ENCODE data around the gene PAX8.
"Not testable (repeated sequence)": the region's sequence is repeated elsewhere in the genome, so short reads cannot be mapped to it uniquely, and the experiment has no call there.

PAX8 gene

DNA sequence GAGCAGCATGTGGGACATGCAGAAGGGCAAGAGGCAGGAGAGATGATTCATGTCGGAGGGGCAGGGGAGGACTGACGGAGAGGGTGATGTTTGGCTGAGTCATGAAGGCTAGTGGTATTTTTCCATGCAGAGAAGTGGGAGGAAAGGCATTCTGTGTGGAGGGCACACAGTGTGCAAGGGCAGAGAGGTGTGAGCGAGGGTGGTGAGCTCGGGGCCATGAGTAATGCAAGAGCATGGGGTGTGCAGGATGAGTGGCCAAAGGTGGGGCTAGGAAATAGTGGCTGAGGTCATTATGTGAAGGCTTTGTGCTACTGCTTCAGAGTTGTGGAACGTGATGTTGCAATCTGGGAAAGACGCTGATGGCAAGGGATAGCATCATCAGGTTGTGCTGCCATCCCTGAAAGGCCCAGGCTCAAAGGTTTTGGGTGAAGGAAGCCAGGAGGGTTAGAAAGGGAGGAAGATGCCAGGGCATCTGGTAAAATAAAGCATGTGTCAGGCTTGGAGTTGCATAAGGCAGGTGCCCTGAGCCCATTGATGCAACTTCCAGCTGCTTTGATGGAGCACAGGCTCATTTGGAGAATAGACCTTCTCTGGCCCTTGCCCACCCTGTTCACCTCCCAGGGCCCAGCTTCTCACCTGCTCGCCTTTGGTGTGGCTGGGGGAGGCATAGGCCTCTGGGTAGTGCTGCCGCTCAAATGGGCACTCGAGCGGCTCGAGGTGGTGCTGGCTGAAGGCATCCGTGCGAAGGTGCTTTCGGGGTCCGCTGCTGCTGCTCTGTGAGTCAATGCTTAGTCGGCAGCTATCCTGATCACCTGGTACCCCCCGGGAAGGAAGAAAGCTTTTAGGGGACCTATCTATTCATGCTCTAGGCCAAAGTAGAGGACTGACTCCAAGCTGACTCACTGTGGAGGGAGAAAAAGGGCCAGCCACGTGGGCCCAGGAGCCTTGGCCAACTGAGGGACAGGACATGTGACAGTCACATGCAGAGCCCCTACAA lies 37.5 kb downstream of the PAX8 start:
- Histone ChIP-seq H3K27me3 (ENCODE audit: control insufficient read depth, insufficient read depth, low read length) (no peaks in the 10 kb centered on the region), H3K4me3 (ENCODE audit: low read length) (peak overlapping the region; percentile 44), H3K36me3 (ENCODE audit: insufficient read depth, low read length) (no peaks in the 10 kb centered on the region), H3K4me1 (ENCODE audit: control insufficient read depth, insufficient read depth, low read length) (peaks cover 29% of the 10 kb centered on the region), H3K4me2 (ENCODE audit: low read length) (peak overlapping the region; percentile 79), H3K9me3 (replicated peaks; ENCODE audit: low read length) (no peaks in the 10 kb centered on the region), H3K9ac (ENCODE audit: low read depth, low read length) (peak overlapping the region; percentile 78)

- no peaks in the 10 kb centered on the region for H3K27me3 ChIP-seq (ENCODE audit: control insufficient read depth, insufficient read depth, low read length)
- H3K9me3 ChIP-seq (replicated peaks; ENCODE audit: low read length), result no peaks in the 10 kb centered on the region
- peak overlapping the region; percentile 79 for H3K4me2 ChIP-seq (ENCODE audit: low read length)
- H3K4me3 ChIP-seq (ENCODE audit: low read length), result peak overlapping the region; percentile 44
- peaks cover 29% of the 10 kb centered on the region for H3K4me1 ChIP-seq (ENCODE audit: control insufficient read depth, insufficient read depth, low read length)
- H3K36me3 ChIP-seq (ENCODE audit: insufficient read depth, low read length), result no peaks in the 10 kb centered on the region
- H3K9ac ChIP-seq (ENCODE audit: low read depth, low read length), result peak overlapping the region; percentile 78
Observed at GRCh38 chr2:113240150-113240914, 38.4 kb downstream of the PAX8 start.

GRCh38 chr2:113238871-113239839 lies 39.6 kb downstream of the PAX8 start:
- Histone ChIP-seq H3K4me1 (ENCODE audit: control insufficient read depth, insufficient read depth, low read length) (peaks cover 31% of the 10 kb centered on the region), H3K9ac (ENCODE audit: low read depth, low read length) (peak overlapping the region; percentile 78), H3K9me3 (replicated peaks; ENCODE audit: low read length) (no peaks in the 10 kb centered on the region), H3K36me3 (ENCODE audit: insufficient read depth, low read length) (no peaks in the 10 kb centered on the region), H3K4me3 (ENCODE audit: low read length) (peak overlapping the region; percentile 44), H3K27me3 (ENCODE audit: control insufficient read depth, insufficient read depth, low read length) (no peaks in the 10 kb centered on the region), H3K4me2 (ENCODE audit: low read length) (peak overlapping the region; percentile 79)

DNA sequence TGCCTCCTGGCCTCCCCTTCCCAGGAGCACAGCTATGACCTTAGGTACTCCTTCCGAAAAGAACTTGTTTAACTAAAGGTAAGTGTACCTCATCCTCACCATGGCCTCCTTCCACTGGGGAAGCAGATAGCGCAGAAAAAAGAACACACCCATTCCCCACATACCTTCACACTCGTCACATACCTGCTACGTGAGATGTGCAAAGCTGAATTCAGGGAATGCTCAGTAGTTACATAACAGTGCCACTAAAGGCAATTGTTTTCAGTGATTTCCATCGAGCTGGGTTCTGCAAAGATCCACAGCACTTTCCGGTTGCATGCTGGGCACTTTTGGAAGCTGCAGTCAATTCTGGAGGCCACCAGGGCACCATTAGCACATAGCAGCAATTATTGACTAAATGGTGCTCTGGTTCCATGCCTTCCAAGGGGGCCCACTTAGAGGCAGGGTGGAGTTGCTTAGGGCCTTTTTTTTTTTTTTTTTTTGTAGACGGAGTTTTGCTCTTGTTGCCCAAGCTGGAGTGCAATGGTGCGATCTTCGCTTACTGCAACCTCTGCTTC lies 41.0 kb downstream of the PAX8 start:
- peak overlapping the region; percentile 67 for H3K4me3 ChIP-seq (ENCODE audit: low read length)
- H3K4me2 ChIP-seq (ENCODE audit: low read length), result peak overlapping the region; percentile 78
- no peaks in the 10 kb centered on the region for H3K9me3 ChIP-seq (replicated peaks; ENCODE audit: low read length)
- H3K36me3 ChIP-seq (ENCODE audit: insufficient read depth, low read length), result no peaks in the 10 kb centered on the region
- H3K4me1 ChIP-seq (ENCODE audit: control insufficient read depth, insufficient read depth, low read length), result peaks cover 37% of the 10 kb centered on the region
- H3K27me3 ChIP-seq (ENCODE audit: control insufficient read depth, insufficient read depth, low read length), result no peaks in the 10 kb centered on the region
- peak overlapping the region; percentile 71 for H3K9ac ChIP-seq (ENCODE audit: low read depth, low read length)

DNA sequence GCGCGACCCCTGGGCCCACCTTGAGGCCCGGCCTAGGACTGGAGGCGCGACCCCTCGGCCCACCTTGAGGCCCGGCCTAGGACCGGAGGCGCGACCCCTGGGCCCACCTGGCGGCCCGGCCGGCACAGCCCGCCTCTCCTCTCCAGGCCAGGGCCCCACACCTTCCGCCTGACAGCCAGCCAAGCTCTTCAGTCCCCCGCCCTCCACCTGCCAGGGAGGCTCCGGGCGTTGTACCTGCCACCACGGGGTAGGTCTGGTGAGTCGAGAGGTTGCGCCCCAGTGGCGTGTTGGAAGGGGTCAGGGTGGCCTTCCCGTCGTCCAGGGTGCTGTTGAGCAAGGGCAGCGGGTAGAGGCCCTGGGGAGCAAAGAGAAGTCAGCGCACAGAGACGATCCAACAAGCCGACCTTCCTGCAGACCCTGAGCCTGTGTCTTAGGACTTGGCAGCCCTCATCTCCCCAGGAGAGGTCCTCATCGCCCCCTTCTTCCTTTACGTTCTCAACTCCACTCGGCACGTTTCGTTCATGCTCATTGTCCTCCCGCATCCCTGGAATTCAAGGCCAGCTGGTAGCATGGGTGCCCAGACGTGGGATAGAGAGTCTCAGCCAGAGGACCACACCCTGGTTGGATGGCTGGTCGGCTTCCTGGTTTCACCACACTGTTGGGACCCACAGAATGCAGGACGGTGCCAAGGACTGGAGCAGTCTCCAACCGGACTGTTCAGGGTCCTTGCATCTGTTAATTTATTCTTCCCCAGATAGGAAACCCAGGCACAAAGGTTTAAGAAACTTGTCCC lies 42.2 kb downstream of the PAX8 start:
- no peaks in the 10 kb centered on the region for H3K36me3 ChIP-seq (ENCODE audit: insufficient read depth, low read length)
- H3K27me3 ChIP-seq (ENCODE audit: control insufficient read depth, insufficient read depth, low read length), result no peaks in the 10 kb centered on the region
- no peaks in the 10 kb centered on the region for H3K9me3 ChIP-seq (replicated peaks; ENCODE audit: low read length)
- peaks cover 34% of the 10 kb centered on the region for H3K4me1 ChIP-seq (ENCODE audit: control insufficient read depth, insufficient read depth, low read length)
- H3K4me2 ChIP-seq (ENCODE audit: low read length), result peak overlapping the region; percentile 78
- H3K4me3 ChIP-seq (ENCODE audit: low read length), result peak overlapping the region; percentile 67
- H3K9ac ChIP-seq (ENCODE audit: low read depth, low read length), result peak overlapping the region; percentile 71

DNA sequence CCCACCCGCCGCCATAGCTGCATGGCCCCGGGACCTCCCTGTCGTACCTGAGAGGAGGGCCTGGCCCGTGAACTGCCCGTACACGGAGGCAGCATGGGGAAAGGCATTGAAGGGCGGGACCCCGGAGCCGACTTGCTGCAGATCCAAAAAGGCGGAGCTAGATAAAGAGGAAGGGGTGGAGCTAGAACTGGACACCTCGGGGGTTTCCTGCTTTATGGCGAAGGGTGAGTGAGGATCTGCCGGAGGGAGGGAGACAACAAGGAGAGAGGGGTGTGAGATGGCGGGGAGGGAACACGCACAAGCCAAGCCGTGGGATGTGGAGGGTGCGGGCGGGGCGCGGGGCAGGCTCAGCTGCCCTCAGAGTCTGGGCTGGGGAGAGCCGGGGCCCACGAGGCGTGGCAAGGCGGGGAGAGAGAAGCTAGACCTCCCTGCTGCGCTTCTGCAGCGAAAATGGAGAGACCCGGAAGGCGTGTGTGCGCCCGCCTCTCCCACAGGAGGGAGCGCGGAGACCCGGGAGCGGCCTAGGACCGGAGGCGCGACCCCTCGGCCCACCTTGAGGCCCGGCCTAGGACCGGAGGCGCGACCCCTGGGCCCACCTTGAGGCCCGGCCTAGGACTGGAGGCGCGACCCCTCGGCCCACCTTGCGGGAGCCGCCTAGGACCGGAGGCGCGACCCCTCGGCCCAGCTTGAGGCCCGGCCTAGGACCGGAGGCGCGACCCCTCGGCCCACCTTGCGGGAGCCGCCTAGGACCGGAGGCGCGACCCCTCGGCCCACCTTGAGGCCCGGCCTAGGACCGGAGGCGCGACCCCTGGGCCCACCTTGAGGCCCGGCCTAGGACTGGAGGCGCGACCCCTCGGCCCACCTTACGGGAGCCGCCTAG lies 43.1 kb downstream of the PAX8 start:
- H3K36me3 ChIP-seq (ENCODE audit: insufficient read depth, low read length), result not testable (repeated sequence)

DNA sequence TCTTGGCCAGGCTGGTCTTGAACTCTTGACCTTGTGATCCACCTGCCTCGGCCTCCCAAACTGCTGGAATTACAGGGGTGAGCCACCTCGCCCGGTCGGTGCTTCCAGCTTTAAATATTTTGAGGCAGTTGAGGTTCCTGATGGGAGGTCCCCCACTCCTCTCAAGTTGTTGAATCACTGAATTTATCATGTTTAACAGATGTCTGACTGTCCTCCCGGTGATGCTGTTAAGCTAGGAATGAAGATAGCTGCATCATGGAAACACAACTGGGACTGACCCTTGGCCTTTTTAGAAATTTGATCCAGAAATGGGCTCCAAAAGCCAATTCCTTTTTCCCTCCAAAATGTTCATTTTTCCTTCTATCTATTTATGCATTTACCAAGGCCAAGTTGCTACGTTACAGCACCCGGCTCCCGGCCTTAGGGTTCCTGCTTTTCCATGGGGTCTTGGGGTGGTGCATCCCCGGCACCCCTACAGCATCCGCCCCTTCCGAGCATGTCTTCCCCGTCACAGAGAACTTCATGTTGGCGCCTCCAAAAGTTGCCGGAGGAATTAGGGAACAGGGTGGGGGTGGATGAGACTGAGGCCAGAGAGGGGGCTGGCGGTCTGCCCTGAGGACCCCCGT lies 43.9 kb downstream of the PAX8 start:
- Histone ChIP-seq H3K4me1 (ENCODE audit: control insufficient read depth, insufficient read depth, low read length) (peaks cover 19% of the 10 kb centered on the region), H3K4me2 (ENCODE audit: low read length) (peak overlapping the region; percentile 72), H3K36me3 (ENCODE audit: insufficient read depth, low read length) (no peaks in the 10 kb centered on the region), H3K4me3 (ENCODE audit: low read length) (peak overlapping the region; percentile 65), H3K9ac (ENCODE audit: low read depth, low read length) (peak overlapping the region; percentile 32), H3K27me3 (ENCODE audit: control insufficient read depth, insufficient read depth, low read length) (no peaks in the 10 kb centered on the region), H3K9me3 (replicated peaks; ENCODE audit: low read length) (no peaks in the 10 kb centered on the region)

More for the DNA sequence above, 43.1 kb downstream of the PAX8 start:
- H3K9me3 ChIP-seq (replicated peaks; ENCODE audit: low read length); H3K27me3 ChIP-seq (ENCODE audit: control insufficient read depth, insufficient read depth, low read length): not testable (repeated sequence)
- Histone ChIP-seq H3K4me3 (ENCODE audit: low read length) (peak overlapping the region; percentile 65), H3K4me2 (ENCODE audit: low read length) (peak overlapping the region; percentile 72), H3K9ac (ENCODE audit: low read depth, low read length) (peak overlapping the region; percentile 71), H3K4me1 (ENCODE audit: control insufficient read depth, insufficient read depth, low read length) (peaks cover 27% of the 10 kb centered on the region)

DNA sequence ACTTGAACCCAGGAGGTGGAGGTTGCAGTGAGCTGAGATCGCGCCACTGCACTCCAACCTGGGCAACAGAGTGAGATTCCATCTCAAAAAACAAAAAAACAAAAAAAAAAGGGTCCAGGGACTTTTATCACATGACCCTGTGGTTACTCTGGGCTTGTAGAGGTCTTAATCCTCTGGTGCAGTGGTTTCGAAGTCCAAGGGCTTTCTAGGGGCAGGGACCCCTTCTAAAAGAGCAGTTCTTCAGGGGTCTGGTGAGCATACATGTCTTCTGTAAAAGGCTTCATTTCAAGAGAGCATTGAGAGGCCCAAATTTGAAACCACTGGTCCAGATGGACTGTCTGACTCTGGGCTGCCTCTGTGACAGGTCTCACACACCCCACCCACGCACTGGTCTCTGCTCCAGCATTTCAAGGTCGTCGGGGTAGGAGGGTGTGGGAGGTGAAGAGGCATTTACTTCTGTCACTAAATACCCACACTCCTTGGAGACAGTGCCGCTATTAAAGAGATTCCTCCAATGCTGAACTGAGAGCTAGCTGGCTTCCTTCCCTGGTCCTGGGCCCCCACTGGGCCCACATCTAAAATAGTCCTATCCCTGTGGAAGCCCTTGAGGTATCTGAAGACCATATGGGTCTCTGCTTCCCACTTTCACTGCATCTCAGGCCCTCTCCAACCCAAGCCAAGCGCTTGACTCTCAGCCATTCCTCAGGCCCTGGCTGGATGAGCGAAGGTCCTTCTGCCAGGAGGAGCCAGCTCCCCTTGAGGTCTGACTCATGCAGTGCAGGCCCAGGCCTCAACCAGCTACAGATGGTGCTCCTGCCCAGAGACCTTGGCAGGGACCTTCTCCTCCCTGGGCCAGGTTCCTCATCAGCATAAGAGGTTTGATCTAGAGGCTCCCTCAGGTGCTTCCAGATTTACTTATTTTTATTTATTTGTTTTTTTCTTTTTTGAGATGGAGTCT lies 44.8 kb downstream of the PAX8 start:
- Histone ChIP-seq H3K4me2 (ENCODE audit: low read length) (no peak overlapping the region), H3K9me3 (replicated peaks; ENCODE audit: low read length) (no peaks in the 10 kb centered on the region), H3K4me3 (ENCODE audit: low read length) (no peak overlapping the region), H3K9ac (ENCODE audit: low read depth, low read length) (no peak overlapping the region), H3K4me1 (ENCODE audit: control insufficient read depth, insufficient read depth, low read length) (peaks cover 13% of the 10 kb centered on the region), H3K36me3 (ENCODE audit: insufficient read depth, low read length) (no peaks in the 10 kb centered on the region), H3K27me3 (ENCODE audit: control insufficient read depth, insufficient read depth, low read length) (no peaks in the 10 kb centered on the region)
